ENCODE measurements around the gene RBPJL. TPM values are rescaled to one million over a fixed set of nuclear protein-coding genes. Genes with fewer than 3 reads are reported as not detected.

The RBPJL gene
- total and polyA plus RNA-seq, 2 of the 8 experiments (the other 6 are each of a cell fraction or from before 2014, with no cell fraction given) = 0.67 to 1.3 TPM

- Histone ChIP-seq H3K79me2 (ENCODE audit: control insufficient read depth in 1 of 2, insufficient read depth in 2 of 2, low read length in 2 of 2) (peaks cover 0 to 86% of the 10 kb centered on the region in 2 experiments; a peak in 3 of 4 replicates), H3K36me3 (ENCODE audit: control insufficient read depth in 2 of 4, insufficient read depth in 4 of 4, low read length in 3 of 4) (peaks cover 0 to 6% (median 0%) of the 10 kb centered on the region in 4 experiments; a peak in 3 of 8 replicates), H3K23ac (ENCODE audit: insufficient read length) (no peak overlapping the region), H2BK15ac (ENCODE audit: low read length) (peak overlapping the region; percentile 63), H3K14ac (ENCODE audit: insufficient read length) (no peak overlapping the region), H3K9me3 (ENCODE audit: insufficient read depth in 2 of 2, low read depth in 1 of 2, low read length in 1 of 2) (no peaks in the 10 kb centered on the region), H3K79me1 (ENCODE audit: low read depth, low read length) (peaks cover 24% of the 10 kb centered on the region), H2AFZ (ENCODE audit: low read length) (no peak overlapping the region), H3K27me3 (replicated peaks in 1 of 4; ENCODE audit: control insufficient read depth in 3 of 4, extremely low read depth in 1 of 4, insufficient read depth in 3 of 4, low read length in 3 of 4) (no peaks in the 10 kb centered on the region), H2BK12ac (ENCODE audit: low read depth, low read length) (0 out of 2 replicates have a peak overlapping the region, but pooled peaks have one; percentile 43), H3K9ac (replicated peaks in 1 of 4; ENCODE audit: extremely low read depth in 1 of 4, low read depth in 3 of 4, low read length in 3 of 4) (no peak overlapping the region), H3K23me2 (ENCODE audit: low read depth, low read length) (no peaks in the 10 kb centered on the region), H2AK5ac (ENCODE audit: low read depth, low read length) (peak overlapping the region; percentile 49; the same call in 1 of the 2 replicates), H4K5ac (ENCODE audit: insufficient read length, low read depth, low read length) (no peak overlapping the region), H2BK5ac (ENCODE audit: low read depth, low read length) (0 out of 2 replicates have a peak overlapping the region, but pooled peaks have one; percentile 30), H4K8ac (ENCODE audit: extremely low read depth, insufficient read depth, low read length) (no peak overlapping the region), H3K4ac (replicated peaks; ENCODE audit: insufficient read length, low read depth, low read length) (no peak overlapping the region), H2BK120ac (replicated peaks; ENCODE audit: low read depth, low read length) (no peak overlapping the region), H3K4me3 (ENCODE audit: extremely low read depth in 1 of 4, insufficient read depth in 2 of 4, low read depth in 3 of 4, low read length in 4 of 4) (peak overlapping the region in 1 of 4 experiments; percentile 51; a peak in 1 of 8 replicates), H4K20me1 (replicated peaks in 1 of 2; ENCODE audit: control insufficient read depth in 1 of 2, insufficient read depth in 2 of 2, low read length in 2 of 2) (peaks cover 0 to 2% of the 10 kb centered on the region in 2 experiments), H3K56ac (replicated peaks; ENCODE audit: insufficient read length, low read depth, low read length) (no peak overlapping the region), H3K4me1 (replicated peaks in 1 of 4; ENCODE audit: control insufficient read depth in 3 of 4, insufficient read depth in 4 of 4, low read length in 3 of 4) (peaks cover 32 to 65% (median 47%) of the 10 kb centered on the region in 4 experiments), H3K18ac (ENCODE audit: extremely low read depth, low read length) (peak overlapping the region; percentile 4; the same call in 1 of the 2 replicates), H2BK20ac (ENCODE audit: low read length) (peak overlapping the region; percentile 64; the same call in 1 of the 2 replicates), H4K91ac (replicated peaks; ENCODE audit: insufficient read length, low read length) (no peak overlapping the region), H3K27ac (ENCODE audit: low read depth, low read length) (no peak overlapping the region), H3K4me2 (ENCODE audit: insufficient read depth in 1 of 2, low read depth in 2 of 2, low read length in 2 of 2) (peak overlapping the region in 1 of 2 experiments; percentile 84; a peak in 1 of 4 replicates)
- POLR2A ChIA-PET (ENCODE audit: partially characterized antibody) = interaction anchor here (0.5 kb wide), 1 partner anchor 22 kb away, joined by 4 read pairs; no protein-coding TSS in a partner anchor
- CTCF ChIA-PET (ENCODE audit: partially characterized antibody) = interaction anchor here (0.8 to 4.6 kb wide), 4 partner anchors 17 to 110 kb away, joined by 3 to 24 read pairs (median 4); partner anchors contain the start of gene SYS1
- FAIRE-seq = no peak
- 93% methylated on average over 2 of the region's 2 CpGs; no CpG with 5 or more reads in 1 of the 2 experiments for WGBS, 2 experiments (ENCODE audit: extremely low coverage in 1 of 2, insufficient coverage in 1 of 2, insufficient read length in 1 of 2, insufficient replicate concordance in 2 of 2, low coverage in 1 of 2, low lambda C conversion rate in 2 of 2, missing lambda C conversion rate in 1 of 2)
- DNase-seq (ENCODE audit: low read depth in 1 of 2, low spot score in 2 of 2) = no peak
- TF ChIP-seq NRF1 (IDR thresholded peaks at IDR 0.05; ENCODE audit: low read depth, low read length) (no peak), ATF2 (IDR thresholded peaks at IDR 0.05; ENCODE audit: low read length) (no peak), KDM5A (IDR thresholded peaks at IDR 0.05; ENCODE audit: low read length) (no peak), HDAC6 (IDR thresholded peaks at IDR 0.05; ENCODE audit: low read depth, low read length) (no peak), ASH2L (IDR thresholded peaks at IDR 0.05; ENCODE audit: low read length) (no peak), KDM1A (IDR thresholded peaks at IDR 0.05; ENCODE audit: borderline replicate concordance, low read length) (no peak), CTBP2 (IDR thresholded peaks at IDR 0.05; ENCODE audit: borderline replicate concordance, insufficient read depth, insufficient read length, low read length) (no peak), NANOG (IDR thresholded peaks at IDR 0.05; ENCODE audit: insufficient read depth, low read depth, low read length, poor library complexity, severe bottlenecking) (no peak), SIN3A (conservative IDR thresholded peaks at IDR 0.05 in 1 of 2, IDR thresholded peaks at IDR 0.05 in 1 of 2; ENCODE audit: low read depth in 1 of 2, low read length in 2 of 2) (no peak), TAF7 (optimal IDR thresholded peaks at IDR 0.05; ENCODE audit: borderline replicate concordance, low read depth, low read length) (no peak)
Observed at GRCh38 chr20:45339799-45340198, 33.2 kb downstream of the RBPJL start.
